ES-I3 (cell line): ENCODE data around the gene SPG11.
"Not testable (repeated sequence)": the region's sequence is repeated elsewhere in the genome, so short reads cannot be mapped to it uniquely, and the experiment has no call there.

ENCODE experiments used
- H3K36me3 ChIP-seq: 2 replicates; pipeline ENCODE4 v1.6.1; 2013; ENCODE audit warnings: mild to moderate bottlenecking, low read length, control low read depth, moderate library complexity; ENCODE audit not compliant: insufficient read depth
- H3K4me1 ChIP-seq: 2 replicates; pipeline ENCODE4 v1.6.1; 2013; ENCODE audit warnings: mild to moderate bottlenecking, control low read depth, low read length; ENCODE audit not compliant: insufficient read depth
- H3K9ac ChIP-seq: 2 replicates; pipeline ENCODE4 v1.6.1; 2013; ENCODE audit warnings: low read depth, mild to moderate bottlenecking, low read length, moderate library complexity
- H3K9me3 ChIP-seq: 2 replicates; pipeline ENCODE4 v1.6.1; 2013; ENCODE audit warnings: mild to moderate bottlenecking, low read length, moderate library complexity; ENCODE audit not compliant: control insufficient read depth, insufficient read depth

SPG11 gene

GRCh38 chr15:44541282-44541958 is 122.0 kb downstream of the SPG11 start:
- Histone ChIP-seq H3K9me3 (no peaks in the 10 kb centered on the region), H3K4me1 (0 out of 2 replicates have a peak, but pooled peaks cover 3% of the 10 kb centered on the region), H3K36me3 (peaks cover 7% of the 10 kb centered on the region), H3K9ac (no peak overlapping the region)

GRCh38 chr15:44537735-44538240 is 125.7 kb downstream of the SPG11 start:
- Histone ChIP-seq H3K9me3 (no peaks in the 10 kb centered on the region), H3K9ac (peak overlapping the region; percentile 96), H3K36me3 (peaks cover 7% of the 10 kb centered on the region), H3K4me1 (0 out of 2 replicates have a peak, but pooled peaks cover 3% of the 10 kb centered on the region)

GRCh38 chr15:44536962-44537734 is 126.3 kb downstream of the SPG11 start, which contains the start of gene EIF3J:
Gene EIF3J (plus strand): TSS chr15:44537147. CDS start chr15:44537195, 48 bp downstream.
- H3K4me1 ChIP-seq: 0 out of 2 replicates have a peak, but pooled peaks cover 3% of the 10 kb centered on the region
- H3K9me3 ChIP-seq: no peaks in the 10 kb centered on the region
- H3K9ac ChIP-seq: peak within 1 kb of the TSS; percentile 96
- H3K36me3 ChIP-seq: peaks cover 7% of the 10 kb centered on the region

DNA sequence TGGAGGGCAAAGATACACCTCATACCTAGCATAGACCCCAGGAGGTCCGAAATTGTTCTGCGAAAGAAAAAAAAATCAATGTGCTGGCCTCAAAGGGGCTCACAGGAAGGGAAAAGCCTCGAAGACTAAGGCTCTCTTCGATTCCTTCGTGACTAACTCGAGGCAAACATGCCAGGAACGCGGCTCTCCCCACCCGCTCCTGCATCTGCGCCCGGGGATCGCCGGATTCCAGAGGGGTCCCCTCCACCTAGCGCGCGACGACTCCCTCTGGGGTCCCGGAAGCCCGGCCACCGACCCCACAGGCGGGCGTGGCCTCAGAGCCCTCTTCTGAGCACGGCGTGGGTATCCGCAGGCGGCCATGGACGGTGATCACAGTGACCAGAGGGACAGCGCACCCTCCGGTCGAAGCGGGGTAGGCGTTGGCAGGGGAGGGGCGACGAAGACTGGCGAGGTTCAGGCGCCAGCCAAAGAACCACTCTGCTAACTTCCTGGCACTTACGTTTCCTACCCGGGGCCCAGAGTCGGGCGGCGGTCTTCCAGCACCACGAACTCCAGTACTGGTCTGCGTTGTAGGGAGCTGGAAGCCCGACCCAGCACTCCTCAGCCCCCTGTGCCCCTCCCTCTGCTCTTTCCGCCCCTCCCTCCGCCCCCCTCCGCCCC is 127.0 kb downstream of the SPG11 start:
- 0 out of 2 replicates have a peak, but pooled peaks cover 3% of the 10 kb centered on the region for H3K4me1 ChIP-seq
- peak overlapping the region; percentile 84 for H3K9ac ChIP-seq
- H3K36me3 ChIP-seq: peaks cover 6% of the 10 kb centered on the region
- no peaks in the 10 kb centered on the region for H3K9me3 ChIP-seq

- Histone ChIP-seq H3K9me3 (no peaks in the 10 kb centered on the region), H3K4me1 (0 out of 2 replicates have a peak, but pooled peaks cover 3% of the 10 kb centered on the region), H3K9ac (peak overlapping the region; percentile 84), H3K36me3 (no peaks in the 10 kb centered on the region)
These were observed 127.8 kb downstream of the SPG11 start for GRCh38 chr15:44535523-44536301.

DNA sequence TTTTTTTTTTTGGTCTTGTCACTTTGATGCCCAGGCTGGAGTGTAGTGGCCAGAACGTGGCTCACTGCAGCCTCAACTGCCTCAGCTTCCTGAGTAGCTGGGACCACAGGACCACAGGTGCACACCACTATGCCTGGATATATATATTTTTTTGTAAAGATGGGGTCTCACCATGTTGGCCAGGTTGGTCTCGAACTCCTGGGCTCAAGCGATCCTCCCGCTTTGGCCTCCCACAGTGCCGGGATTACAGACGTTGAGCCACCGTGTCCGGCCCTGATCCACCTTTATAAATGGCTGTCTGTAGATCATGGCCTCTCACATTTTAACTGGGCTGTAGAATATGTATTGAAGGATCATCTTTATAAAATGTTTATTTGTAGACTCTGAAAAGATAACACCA is 128.4 kb downstream of the SPG11 start:
- no peaks in the 10 kb centered on the region for H3K9me3 ChIP-seq
- H3K36me3 ChIP-seq: no peaks in the 10 kb centered on the region
- 0 out of 2 replicates have a peak overlapping the region, but pooled peaks have one; percentile 84 for H3K9ac ChIP-seq
- 0 out of 2 replicates have a peak, but pooled peaks cover 3% of the 10 kb centered on the region for H3K4me1 ChIP-seq

- no peak overlapping the region for H3K9ac ChIP-seq
- H3K9me3 ChIP-seq: no peaks in the 10 kb centered on the region
These were observed 130.8 kb downstream of the SPG11 start for GRCh38 chr15:44532689-44533088.

GRCh38 chr15:44532275-44532674 is 131.2 kb downstream of the SPG11 start:
- not testable (repeated sequence) for H3K9ac ChIP-seq, H3K9me3 ChIP-seq, H3K4me1 ChIP-seq, H3K36me3 ChIP-seq

More at GRCh38 chr15:44532689-44533088, 130.8 kb downstream of the SPG11 start:
- Histone ChIP-seq H3K4me1 (no peaks in the 10 kb centered on the region), H3K36me3 (no peaks in the 10 kb centered on the region)

- Histone ChIP-seq H3K36me3 (no peaks in the 10 kb centered on the region), H3K4me1 (no peaks in the 10 kb centered on the region), H3K9ac (no peak overlapping the region), H3K9me3 (no peaks in the 10 kb centered on the region)
These were observed 132.8 kb downstream of the SPG11 start for GRCh38 chr15:44530653-44531052.

DNA sequence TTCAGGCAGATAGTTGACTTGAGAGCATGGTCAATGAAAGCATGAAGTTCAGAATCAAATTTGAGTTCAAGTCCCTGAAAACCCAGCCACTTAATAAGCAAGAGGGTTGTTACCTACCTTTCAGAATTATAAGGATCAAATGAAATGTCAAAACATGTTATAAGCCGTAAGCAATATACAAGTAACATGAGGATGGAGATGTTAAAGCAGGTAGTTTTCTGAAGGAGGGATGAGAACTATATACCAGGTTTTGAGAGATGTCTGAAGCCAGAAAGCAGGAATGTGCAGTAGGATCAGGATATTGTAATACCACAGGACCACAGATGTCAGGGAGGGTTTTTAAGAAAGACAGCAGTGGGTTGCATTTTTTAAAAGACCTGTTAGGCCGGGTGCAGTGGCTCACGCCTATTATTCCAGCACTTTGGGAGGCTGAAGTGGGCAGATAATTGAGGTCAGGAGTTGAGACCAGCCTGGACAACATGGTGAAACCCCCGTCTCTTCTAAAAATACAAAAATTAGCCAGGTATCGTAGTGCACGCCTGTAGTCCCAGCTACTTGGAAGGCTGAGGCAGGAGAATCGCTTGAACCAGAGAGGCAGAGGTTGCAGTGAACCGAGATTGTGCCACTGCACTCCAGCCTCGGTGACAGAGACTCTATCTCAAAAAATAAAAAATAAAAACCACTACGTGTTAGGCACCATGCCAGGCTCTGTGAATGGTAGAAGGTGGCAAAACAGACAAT is 133.4 kb downstream of the SPG11 start:
- Histone ChIP-seq H3K9ac (no peak overlapping the region), H3K36me3 (no peaks in the 10 kb centered on the region), H3K4me1 (no peaks in the 10 kb centered on the region), H3K9me3 (no peaks in the 10 kb centered on the region)

DNA sequence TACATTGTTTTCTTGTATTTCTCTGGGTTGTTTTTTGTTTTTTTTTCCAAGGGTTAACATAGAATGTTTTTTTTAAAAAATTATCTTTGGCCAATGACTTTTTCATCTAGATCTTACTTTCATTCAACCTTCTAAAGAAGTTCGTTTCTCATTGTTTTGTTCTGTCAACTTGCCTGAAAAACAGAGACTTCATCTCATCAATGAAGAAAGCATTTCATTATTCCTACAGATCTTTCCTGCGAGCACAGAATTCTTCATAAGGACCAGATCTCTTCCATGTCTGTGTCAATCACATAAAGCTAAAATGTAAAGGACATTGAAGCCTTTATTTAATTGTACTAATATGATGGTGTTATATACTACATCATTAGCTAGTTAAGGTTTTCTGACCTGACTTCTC is 136.2 kb downstream of the SPG11 start:
- H3K9ac ChIP-seq: no peak overlapping the region
- no peaks in the 10 kb centered on the region for H3K36me3 ChIP-seq
- H3K4me1 ChIP-seq: no peaks in the 10 kb centered on the region
- no peaks in the 10 kb centered on the region for H3K9me3 ChIP-seq

DNA sequence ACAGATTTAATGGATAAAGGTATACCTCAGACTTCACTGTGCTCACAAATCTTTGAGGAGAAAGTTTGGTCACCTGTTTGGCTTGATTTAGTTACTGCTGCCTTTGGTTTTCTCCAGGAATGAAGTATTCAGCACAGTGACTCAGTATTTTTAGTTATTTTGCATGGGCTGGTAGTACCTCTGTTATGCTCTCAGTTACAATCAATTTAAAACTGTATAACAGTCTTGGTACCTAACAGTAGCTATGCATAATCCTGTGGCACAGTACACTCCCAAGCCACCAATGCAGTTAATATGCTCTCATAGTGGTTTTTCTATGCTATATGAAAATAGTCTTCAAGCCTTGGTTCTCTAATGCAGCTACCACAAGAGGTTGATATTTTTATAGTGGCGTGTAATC is 138.4 kb downstream of the SPG11 start:
- Histone ChIP-seq H3K36me3 (no peaks in the 10 kb centered on the region), H3K4me1 (no peaks in the 10 kb centered on the region), H3K9ac (no peak overlapping the region), H3K9me3 (no peaks in the 10 kb centered on the region)

GRCh38 chr15:44519537-44519936 is 143.9 kb downstream of the SPG11 start:
- Histone ChIP-seq H3K9me3 (no peaks in the 10 kb centered on the region), H3K36me3 (no peaks in the 10 kb centered on the region), H3K4me1 (no peaks in the 10 kb centered on the region), H3K9ac (no peak overlapping the region)
